H1 (cell line): Measurements from ENCODE around the gene MICU1. TPM values are rescaled to one million over a fixed set of nuclear protein-coding genes. Genes with fewer than 3 reads are reported as not detected.

ENCODE experiments used
- CTCF ChIA-PET: fragments of 300-600 bp; sonication (Branson Sonifier 250); formaldehyde crosslinking; loops from one replicate; lab custom pipeline; 2021; ENCODE audit not compliant: partially characterized antibody; lab: Charles Lee
- POLR2A ChIA-PET: fragments of 300-600 bp; sonication (Branson Sonifier 250); formaldehyde crosslinking; loops from one replicate; lab custom pipeline; 2021; ENCODE audit warnings: inconsistent platforms; ENCODE audit not compliant: partially characterized antibody; lab: Charles Lee
- DNase-seq, 2 experiments: peaks; one replicate each; pipeline versions ENCODE4 v3.0.0 to v3.0.0-alpha.2; 2010 to 2022; ENCODE audit warnings: low spot score in 2 of 2, low read depth in 1 of 2, mixed read lengths in 1 of 2
- FAIRE-seq: peaks from 2 replicates; lab custom pipeline; 2011; peaks lifted over from hg19 to GRCh38; lab: Jason Lieb, UNC
- H2AFZ ChIP-seq: 2 replicates; pipeline ENCODE4 v1.8.1; 2012; ENCODE audit warnings: low read length, inconsistent platforms
- H2AK5ac ChIP-seq: 2 replicates; pipeline ENCODE4 v1.6.1; 2013; ENCODE audit warnings: low read depth, low read length
- H2BK120ac ChIP-seq: replicated peaks from 2 replicates; pipeline ENCODE3; 2013; ENCODE audit warnings: low read depth, low read length, inconsistent platforms
- H2BK12ac ChIP-seq: 2 replicates; pipeline ENCODE4 v1.6.1; 2013; ENCODE audit warnings: low read depth, low read length
- H2BK15ac ChIP-seq: 2 replicates; pipeline ENCODE4 v1.6.1; 2013; ENCODE audit warnings: low read length
- H2BK20ac ChIP-seq: 2 replicates; pipeline ENCODE4 v1.6.1; 2013; ENCODE audit warnings: low read length
- H2BK5ac ChIP-seq: 2 replicates; pipeline ENCODE4 v1.6.1; 2013; ENCODE audit warnings: low read depth, low read length
- H3K14ac ChIP-seq: 2 replicates; pipeline ENCODE4 v1.6.1; 2013; ENCODE audit warnings: inconsistent platforms; ENCODE audit not compliant: insufficient read length
- H3K18ac ChIP-seq: 2 replicates; pipeline ENCODE4 v1.6.1; 2013; ENCODE audit warnings: low read length; ENCODE audit errors: extremely low read depth
- H3K23ac ChIP-seq: 2 replicates; pipeline ENCODE4 v1.6.1; 2013; ENCODE audit warnings: inconsistent platforms; ENCODE audit not compliant: insufficient read length
- H3K23me2 ChIP-seq: 2 replicates; pipeline ENCODE4 v1.6.1; 2013; ENCODE audit warnings: low read depth, low read length
- H3K27ac ChIP-seq: 2 replicates; pipeline ENCODE4 v1.6.1; 2011; ENCODE audit warnings: low read depth, low read length, inconsistent platforms
- H3K27me3 ChIP-seq, 4 experiments: replicated peaks in 1 of 4; 1 replicate in 1 of 4; 2 replicates in 3 of 4; pipeline versions ENCODE4 v1.6.1 to v1.8.1; 2011 to 2013; ENCODE audit warnings: low read length in 3 of 4, mild to moderate bottlenecking in 3 of 4, inconsistent platforms in 2 of 4, mixed read lengths in 2 of 4, moderate library complexity in 1 of 4; ENCODE audit not compliant: control insufficient read depth in 3 of 4, insufficient read depth in 3 of 4; ENCODE audit errors: extremely low read depth in 1 of 4
- H3K36me3 ChIP-seq, 4 experiments: 2 replicates each; pipeline versions ENCODE4 v1.6.1 to v1.8.1; 2011 to 2013; ENCODE audit warnings: mild to moderate bottlenecking in 4 of 4, low read length in 3 of 4, moderate library complexity in 2 of 4, control low read depth in 1 of 4, inconsistent platforms in 1 of 4; ENCODE audit not compliant: insufficient read depth in 4 of 4, control insufficient read depth in 2 of 4
- H3K4ac ChIP-seq: replicated peaks from 2 replicates; pipeline ENCODE3; 2013; ENCODE audit warnings: low read length, low read depth, mixed read lengths, inconsistent platforms; ENCODE audit not compliant: insufficient read length
- H3K4me1 ChIP-seq, 4 experiments: replicated peaks in 1 of 4; 1 replicate in 1 of 4; 2 replicates in 3 of 4; pipeline versions ENCODE4 v1.6.1 to v1.8.1; 2011 to 2013; ENCODE audit warnings: low read length in 3 of 4, inconsistent platforms in 2 of 4, mixed read lengths in 1 of 4; ENCODE audit not compliant: insufficient read depth in 4 of 4, control insufficient read depth in 3 of 4
- H3K4me2 ChIP-seq, 2 experiments: 2 replicates each; pipeline versions ENCODE4 v1.6.1 to v1.8.1; 2011 to 2013; ENCODE audit warnings: low read depth in 2 of 2, low read length in 2 of 2, control low read depth in 1 of 2, inconsistent platforms in 1 of 2, mild to moderate bottlenecking in 1 of 2; ENCODE audit not compliant: insufficient read depth in 1 of 2
- H3K4me3 ChIP-seq, 4 experiments: fragments of 200-600, 300-600 bp in 1 of 4; sonication (generic), shearing (Covaris generic), sonication (Bioruptor Twin) in 1 of 4; 2 replicates each; pipeline versions ENCODE4 v1.5.1 to v1.8.1; 2011 to 2016; ENCODE audit warnings: low read length in 4 of 4, low read depth in 3 of 4, control low read depth in 2 of 4, inconsistent platforms in 2 of 4, mild to moderate bottlenecking in 2 of 4, mixed read lengths in 1 of 4, moderate library complexity in 1 of 4; ENCODE audit not compliant: insufficient read depth in 2 of 4; ENCODE audit errors: extremely low read depth in 1 of 4
- H3K56ac ChIP-seq: replicated peaks from 2 replicates; pipeline ENCODE3; 2013; ENCODE audit warnings: low read depth, mild to moderate bottlenecking, mixed read lengths, low read length, inconsistent platforms; ENCODE audit not compliant: insufficient read length
- H3K79me1 ChIP-seq: 2 replicates; pipeline ENCODE4 v1.6.1; 2013; ENCODE audit warnings: low read depth, low read length, control low read depth
- H3K79me2 ChIP-seq, 2 experiments: 2 replicates each; pipeline versions ENCODE4 v1.6.1 to v1.8.1; 2012 to 2013; ENCODE audit warnings: low read length in 2 of 2, mild to moderate bottlenecking in 2 of 2, inconsistent platforms in 1 of 2; ENCODE audit not compliant: insufficient read depth in 2 of 2, control insufficient read depth in 1 of 2
- H3K9ac ChIP-seq, 4 experiments: replicated peaks in 1 of 4; 1 replicate in 1 of 4; 2 replicates in 3 of 4; pipeline versions ENCODE4 v1.6.1 to v1.8.1; 2011 to 2013; ENCODE audit warnings: low read depth in 3 of 4, low read length in 3 of 4, control low read depth in 2 of 4, mild to moderate bottlenecking in 2 of 4, moderate library complexity in 2 of 4, inconsistent platforms in 1 of 4; ENCODE audit errors: extremely low read depth in 1 of 4
- H3K9me3 ChIP-seq, 2 experiments: 2 replicates each; pipeline versions ENCODE4 v1.6.1 to v1.8.1; 2012 to 2013; ENCODE audit warnings: mild to moderate bottlenecking in 2 of 2, moderate library complexity in 2 of 2, control low read depth in 1 of 2, inconsistent platforms in 1 of 2, low read depth in 1 of 2, low read length in 1 of 2, mixed read lengths in 1 of 2; ENCODE audit not compliant: insufficient read depth in 2 of 2
- H4K20me1 ChIP-seq, 2 experiments: replicated peaks in 1 of 2; 2 replicates each; pipeline versions ENCODE3 to v1.8.1; 2011 to 2013; ENCODE audit warnings: inconsistent platforms in 2 of 2, low read length in 2 of 2, mild to moderate bottlenecking in 1 of 2; ENCODE audit not compliant: insufficient read depth in 2 of 2, control insufficient read depth in 1 of 2
- H4K5ac ChIP-seq: 2 replicates; pipeline ENCODE4 v1.6.1; 2013; ENCODE audit warnings: low read length, low read depth, mixed read lengths, inconsistent platforms; ENCODE audit not compliant: insufficient read length
- H4K8ac ChIP-seq: 2 replicates; pipeline ENCODE4 v1.8.0; 2013; ENCODE audit warnings: mild to moderate bottlenecking, moderate library complexity, low read length, inconsistent platforms; ENCODE audit not compliant: insufficient read depth; ENCODE audit errors: extremely low read depth
- H4K91ac ChIP-seq: replicated peaks from 2 replicates; pipeline ENCODE3; 2013; ENCODE audit warnings: low read length, mixed read lengths, inconsistent platforms; ENCODE audit not compliant: insufficient read length
- BACH1 ChIP-seq: IDR thresholded peaks from 2 replicates; pipeline ENCODE4 v1.6.1; 2012; ENCODE audit warnings: low read length, improper control_type of control experiment
- MAX ChIP-seq: IDR thresholded peaks from 2 replicates; pipeline ENCODE4 v1.6.1; 2012; ENCODE audit warnings: inconsistent platforms
- RFX5 ChIP-seq: IDR thresholded peaks from 2 replicates; pipeline ENCODE4 v1.6.1; 2011; ENCODE audit warnings: low read depth, low read length, improper control_type of control experiment, borderline replicate concordance
- WGBS, 2 experiments: shearing (Covaris generic) in 1 of 2; methylation state at CpG; one replicate each; pipeline versions ENCODE4 v1.1.6 to v1.1.7; 2013 to 2015; ENCODE audit warnings: low lambda C conversion rate in 2 of 2, mixed read lengths in 2 of 2, inconsistent platforms in 1 of 2, low coverage in 1 of 2, missing lambda C conversion rate in 1 of 2; ENCODE audit not compliant: insufficient replicate concordance in 2 of 2, insufficient coverage in 1 of 2, insufficient read length in 1 of 2; ENCODE audit errors: extremely low coverage in 1 of 2, missing lambda C conversion rate in 1 of 2; 5-methylcytosine and 5-hydroxymethylcytosine counted together
- polyA plus RNA-seq, 7 experiments: library from polyadenylated mRNA; depleted of rRNA in 3 of 7; stranded (reverse) in 5 of 7; unstranded in 2 of 7; fragments of >200 nt in 5 of 7; fragments of 200-250 nt in 2 of 7; gene quantifications; 1 replicate in 5 of 7; 2 replicates in 1 of 7; 4 replicates in 1 of 7; pipeline versions ENCODE4 v1.2.1 to v1.2.3, GENCODE V29; 2011 to 2013; ENCODE audit warnings: missing spikeins in 2 of 7, mixed read lengths in 2 of 7
- total RNA-seq: library from RNA; stranded (reverse); fragmentation: NEBNext Ultra II Directional; extraction: Animal tissue kit (Norgen Biotek cat#: 25700); gene quantifications from 2 replicates; pipeline ENCODE4 v1.2.1, GENCODE V29; 2021

Gene MICU1
- total and polyA plus RNA-seq, 2 of the 8 experiments (the other 6 are each of a cell fraction or from before 2014, with no cell fraction given): 18.0 to 36.7 TPM

GRCh38 chr10:72637398-72637857, 11.5 kb upstream of the MICU1 start:
- Histone ChIP-seq H3K36me3 (no peaks in the 10 kb centered on the region), H2BK12ac (no peak overlapping the region), H3K23me2 (no peaks in the 10 kb centered on the region), H4K20me1 (no peaks in the 10 kb centered on the region), H2AFZ (no peak overlapping the region), H2AK5ac (no peak overlapping the region), H2BK20ac (no peak overlapping the region), H3K56ac (no peak overlapping the region), H3K27me3 (no peaks in the 10 kb centered on the region), H2BK120ac (no peak overlapping the region), H3K14ac (no peak overlapping the region), H3K4me2 (no peak overlapping the region), H3K18ac (no peak overlapping the region), H4K5ac (no peak overlapping the region), H3K79me2 (no peaks in the 10 kb centered on the region), H4K8ac (no peak overlapping the region), H3K23ac (no peak overlapping the region), H3K4me3 (no peak overlapping the region), H3K9ac (no peak overlapping the region), H2BK5ac (no peak overlapping the region), H4K91ac (no peak overlapping the region), H2BK15ac (no peak overlapping the region), H3K27ac (no peak overlapping the region), H3K79me1 (no peaks in the 10 kb centered on the region), H3K4me1 (peaks cover 0 to 3% (median 0%) of the 10 kb centered on the region in 4 experiments; a peak in 1 of 7 replicates), H3K9me3 (0 out of 4 replicates have a peak, but pooled peaks cover 0 to 3% of the 10 kb centered on the region in 2 experiments), H3K4ac (no peak overlapping the region)
- WGBS, 2 experiments: 88% methylated on average over 4 of the region's 4 CpGs; no CpG with 5 or more reads in 1 of the 2 experiments
- CTCF ChIA-PET: interaction anchor here (0.6 to 1.5 kb wide), 2 partner anchors 148 to 197 kb away, joined by 4 to 5 read pairs; no protein-coding TSS in a partner anchor
- DNase-seq (no peak), FAIRE-seq (no peak)
- POLR2A ChIA-PET: interaction anchor here (0.6 to 1.0 kb wide), 2 partner anchors 54 to 438 kb away, joined by 3 read pairs; partner anchors contain the start of gene MCU
- peak; percentile 30; the same call in 1 of the 2 replicates for TF ChIP-seq BACH1
- TF ChIP-seq RFX5: no peak
- TF ChIP-seq MAX: no peak
